ENCODE data around the gene ANKS4B. TPM values are rescaled to one million over a fixed set of nuclear protein-coding genes. Genes with fewer than 3 reads are reported as not detected.
"Not testable (repeated sequence)": the region's sequence is repeated elsewhere in the genome, so short reads cannot be mapped to it uniquely, and the experiment has no call there.

Gene ANKS4B
- total RNA-seq, 4 donors from 2014 or later, result not detected

GRCh38 chr16:21267298-21267697 lies 33.8 kb downstream of the ANKS4B start:
- Histone ChIP-seq H3K27ac (replicated peaks in 1 of 4) (no peak overlapping the region), H3K9me3 (no peaks in the 10 kb centered on the region), H3K4me3 (no peak overlapping the region), H3K27me3 (peaks cover 0 to 2% (median 0%) of the 10 kb centered on the region in 4 donors), H3K4me1 (peaks cover 0 to 20% (median 1%) of the 10 kb centered on the region in 4 donors), H3K36me3 (peaks cover 0 to 15% (median 0%) of the 10 kb centered on the region in 4 donors)
- DNase-seq (ENCODE audit: extremely low spot score), result peak; percentile 79
- intact Hi-C loops (cut with DNase I), result no loop called here
- WGBS, result 95% methylated on average over 4 of the region's 4 CpGs
- no peak for TF ChIP-seq EP300 (IDR thresholded peaks at IDR 0.05)
- TF ChIP-seq POLR2A (IDR thresholded peaks at IDR 0.05; ENCODE audit: low read depth), result no peak
- no peak for TF ChIP-seq POLR2AphosphoS5 (IDR thresholded peaks at IDR 0.05)
- no peak for TF ChIP-seq CTCF (IDR thresholded peaks at IDR 0.05)

DNA sequence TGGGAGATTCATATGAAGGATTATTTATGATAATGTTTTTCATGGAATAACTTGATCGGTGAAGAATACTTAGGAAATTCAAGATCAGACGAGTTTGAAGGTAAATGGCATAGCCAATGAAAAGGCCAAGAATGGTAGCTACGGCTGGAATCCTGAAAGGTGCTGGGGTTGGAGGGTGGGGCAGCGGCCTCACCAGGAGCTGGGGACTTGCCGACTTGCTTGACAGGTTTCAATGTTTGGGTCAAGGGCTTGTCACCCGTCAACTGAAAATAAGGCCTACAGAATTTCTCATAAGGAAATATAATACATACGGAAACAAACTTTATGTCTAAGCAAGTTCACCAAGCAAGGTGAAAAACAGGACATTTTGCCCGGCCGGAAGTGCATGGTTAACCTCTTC lies 34.7 kb downstream of the ANKS4B start:
- no peak overlapping the region for H3K27ac ChIP-seq (replicated peaks in 1 of 4)
- intact Hi-C loops (cut with DNase I), result no loop called here
- DNase-seq (ENCODE audit: extremely low spot score), result peak; percentile 50
- no peak overlapping the region for H3K4me3 ChIP-seq
- no peaks in the 10 kb centered on the region for H3K9me3 ChIP-seq
- 93% methylated on average over 9 of the region's 9 CpGs for WGBS
- peaks cover 0 to 17% (median 0%) of the 10 kb centered on the region in 4 donors for H3K36me3 ChIP-seq
- peaks cover 0 to 5% (median 0%) of the 10 kb centered on the region in 4 donors for H3K27me3 ChIP-seq
- H3K4me1 ChIP-seq, result peaks cover 0 to 20% (median 1%) of the 10 kb centered on the region in 4 donors
- TF ChIP-seq CTCF (IDR thresholded peaks at IDR 0.05), result no peak
- no peak for TF ChIP-seq POLR2AphosphoS5 (IDR thresholded peaks at IDR 0.05)
- TF ChIP-seq EP300 (IDR thresholded peaks at IDR 0.05), result no peak
- no peak for TF ChIP-seq POLR2A (IDR thresholded peaks at IDR 0.05; ENCODE audit: low read depth)

DNA sequence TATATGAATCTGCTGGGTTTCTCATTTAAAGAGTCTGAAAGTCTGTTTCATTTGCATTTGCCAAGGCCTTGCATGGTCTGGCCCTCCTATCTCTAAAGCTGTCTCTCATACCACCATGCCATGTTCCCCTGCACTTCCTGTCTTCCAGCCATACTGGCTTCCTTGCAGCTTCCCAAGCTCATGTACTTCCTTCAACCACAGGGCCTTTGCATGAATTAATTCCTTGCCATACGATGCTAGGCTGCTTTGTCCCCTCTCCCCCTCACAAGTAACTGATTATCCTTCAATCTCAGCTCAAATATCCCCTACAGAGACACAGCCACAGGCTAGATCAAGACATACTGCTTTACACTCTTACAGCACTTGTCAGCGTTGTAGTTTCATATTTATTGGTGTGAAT lies 38.8 kb downstream of the ANKS4B start:
- no peak overlapping the region for H3K27ac ChIP-seq (replicated peaks in 1 of 4)
- intact Hi-C loops (cut with DNase I), result no loop called here
- TF ChIP-seq CTCF (IDR thresholded peaks at IDR 0.05), result no peak
- TF ChIP-seq POLR2AphosphoS5 (IDR thresholded peaks at IDR 0.05), result no peak
- TF ChIP-seq POLR2A (IDR thresholded peaks at IDR 0.05; ENCODE audit: low read depth), result no peak
- TF ChIP-seq EP300 (IDR thresholded peaks at IDR 0.05), result no peak
- peaks cover 0 to 44% (median 0%) of the 10 kb centered on the region in 4 donors for H3K27me3 ChIP-seq
- WGBS, result 83% methylated on average over 2 of the region's 2 CpGs
- DNase-seq (ENCODE audit: extremely low spot score), result no peak
- H3K36me3 ChIP-seq, result peaks cover 0 to 24% (median 0%) of the 10 kb centered on the region in 4 donors
- no peak overlapping the region for H3K4me3 ChIP-seq
- no peaks in the 10 kb centered on the region for H3K4me1 ChIP-seq
- no peaks in the 10 kb centered on the region for H3K9me3 ChIP-seq

DNA sequence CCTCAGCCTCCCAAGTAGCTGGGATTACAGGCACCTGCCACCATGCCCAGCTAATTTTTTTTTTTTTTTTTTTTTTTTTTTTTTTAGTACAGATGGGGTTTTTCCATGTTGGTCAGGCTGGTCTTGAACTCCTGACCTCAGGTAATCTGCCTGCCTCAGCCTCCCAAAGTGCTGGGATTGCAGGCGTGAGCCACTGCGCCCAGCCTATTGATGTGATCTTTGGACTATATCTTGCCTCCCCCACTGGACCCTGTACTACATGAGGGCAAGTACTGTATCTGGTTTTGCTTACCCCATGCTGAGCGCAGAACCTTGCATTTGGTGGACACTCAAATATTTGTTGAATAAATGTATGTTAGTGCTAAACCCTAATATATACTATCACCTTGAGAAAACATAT lies 39.3 kb downstream of the ANKS4B start:
- Histone ChIP-seq H3K27me3 (peaks cover 0 to 49% (median 0%) of the 10 kb centered on the region in 4 donors), H3K36me3 (peaks cover 0 to 24% (median 0%) of the 10 kb centered on the region in 4 donors)
- DNase-seq (ENCODE audit: extremely low spot score); H3K4me1 ChIP-seq; H3K9me3 ChIP-seq; H3K4me3 ChIP-seq; intact Hi-C loops (cut with DNase I); H3K27ac ChIP-seq (replicated peaks in 1 of 4): not testable (repeated sequence)
- 88% methylated on average over 3 of the region's 3 CpGs for WGBS

- 73% methylated on average over 5 of the region's 5 CpGs for WGBS
- TF ChIP-seq EP300 (IDR thresholded peaks at IDR 0.05), result no peak
- no peak for TF ChIP-seq CTCF (IDR thresholded peaks at IDR 0.05)
- no peak for TF ChIP-seq POLR2A (IDR thresholded peaks at IDR 0.05; ENCODE audit: low read depth)
- TF ChIP-seq POLR2AphosphoS5 (IDR thresholded peaks at IDR 0.05), result no peak
- Histone ChIP-seq H3K27ac (replicated peaks in 1 of 4) (no peak overlapping the region), H3K36me3 (peaks cover 0 to 18% (median 0%) of the 10 kb centered on the region in 4 donors), H3K27me3 (peaks cover 0 to 55% (median 0%) of the 10 kb centered on the region in 4 donors), H3K4me3 (no peak overlapping the region), H3K4me1 (peaks cover 5 to 12% (median 11%) of the 10 kb centered on the region in 4 donors), H3K9me3 (no peaks in the 10 kb centered on the region)
- intact Hi-C loops (cut with DNase I), result no loop called here
- no peak for DNase-seq (ENCODE audit: extremely low spot score)
Measured at GRCh38 chr16:21274172-21274726, 40.8 kb downstream of the ANKS4B start.
